ENCODE data around the gene CASZ1.
A peak's percentile ranks its signal among the peaks of the same experiment; 100 is the strongest.

CASZ1 gene

GRCh38 chr1:10765734-10766478, 30.5 kb downstream of the CASZ1 start:
- Histone ChIP-seq H3K4me1 (ENCODE audit: insufficient read depth, poor library complexity, severe bottlenecking) (peaks cover 7% of the 10 kb centered on the region), H3K4me3 (ENCODE audit: severe bottlenecking) (no peak overlapping the region), H3K36me3 (ENCODE audit: low read depth) (no peaks in the 10 kb centered on the region), H3K27me3 (ENCODE audit: insufficient read depth, poor library complexity, severe bottlenecking) (no peaks in the 10 kb centered on the region), H3K9me3 (ENCODE audit: severe bottlenecking) (no peaks in the 10 kb centered on the region), H3K27ac (ENCODE audit: poor library complexity, severe bottlenecking) (no peak overlapping the region)
- DNase-seq (ENCODE audit: low spot score) (no peak), ATAC-seq (ENCODE audit: low read depth) (peak; percentile 29; the same call in 2 of the 3 replicates)
- TF ChIP-seq, protein P1, sequence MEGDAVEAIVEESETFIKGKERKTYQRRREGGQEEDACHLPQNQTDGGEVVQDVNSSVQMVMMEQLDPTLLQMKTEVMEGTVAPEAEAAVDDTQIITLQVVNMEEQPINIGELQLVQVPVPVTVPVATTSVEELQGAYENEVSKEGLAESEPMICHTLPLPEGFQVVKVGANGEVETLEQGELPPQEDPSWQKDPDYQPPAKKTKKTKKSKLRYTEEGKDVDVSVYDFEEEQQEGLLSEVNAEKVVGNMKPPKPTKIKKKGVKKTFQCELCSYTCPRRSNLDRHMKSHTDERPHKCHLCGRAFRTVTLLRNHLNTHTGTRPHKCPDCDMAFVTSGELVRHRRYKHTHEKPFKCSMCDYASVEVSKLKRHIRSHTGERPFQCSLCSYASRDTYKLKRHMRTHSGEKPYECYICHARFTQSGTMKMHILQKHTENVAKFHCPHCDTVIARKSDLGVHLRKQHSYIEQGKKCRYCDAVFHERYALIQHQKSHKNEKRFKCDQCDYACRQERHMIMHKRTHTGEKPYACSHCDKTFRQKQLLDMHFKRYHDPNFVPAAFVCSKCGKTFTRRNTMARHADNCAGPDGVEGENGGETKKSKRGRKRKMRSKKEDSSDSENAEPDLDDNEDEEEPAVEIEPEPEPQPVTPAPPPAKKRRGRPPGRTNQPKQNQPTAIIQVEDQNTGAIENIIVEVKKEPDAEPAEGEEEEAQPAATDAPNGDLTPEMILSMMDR (IDR thresholded peaks at IDR 0.05; ENCODE audit: poor library complexity, severe bottlenecking): no peak

DNA sequence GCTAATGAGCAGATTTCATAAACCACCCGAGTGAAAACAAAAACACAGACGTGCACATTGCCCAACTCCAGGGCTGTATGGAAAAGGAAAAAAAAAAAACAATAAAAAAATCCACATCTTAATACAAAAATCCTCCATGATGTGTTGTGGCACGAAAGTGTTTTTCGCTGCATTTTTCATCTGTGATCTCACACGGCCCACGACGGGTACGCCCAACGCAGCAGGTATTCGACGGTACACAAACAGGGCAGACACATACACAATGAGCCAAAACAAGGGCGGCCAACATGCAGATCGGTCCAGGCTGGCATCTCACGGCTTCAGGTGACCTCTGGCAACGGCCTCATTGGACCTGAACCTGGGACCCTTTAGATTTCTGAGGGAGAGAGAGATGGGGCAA, 31.1 kb downstream of the CASZ1 start:
- peaks cover 7% of the 10 kb centered on the region for H3K4me1 ChIP-seq (ENCODE audit: insufficient read depth, poor library complexity, severe bottlenecking)
- DNase-seq (ENCODE audit: low spot score): no peak
- ATAC-seq (ENCODE audit: low read depth): no peak
- no peaks in the 10 kb centered on the region for H3K9me3 ChIP-seq (ENCODE audit: severe bottlenecking)
- H3K4me3 ChIP-seq (ENCODE audit: severe bottlenecking): no peak overlapping the region
- no peak overlapping the region for H3K27ac ChIP-seq (ENCODE audit: poor library complexity, severe bottlenecking)
- H3K36me3 ChIP-seq (ENCODE audit: low read depth): no peaks in the 10 kb centered on the region
- TF ChIP-seq, protein P1 (IDR thresholded peaks at IDR 0.05; ENCODE audit: poor library complexity, severe bottlenecking): no peak
- no peaks in the 10 kb centered on the region for H3K27me3 ChIP-seq (ENCODE audit: insufficient read depth, poor library complexity, severe bottlenecking)

- DNase-seq (ENCODE audit: low spot score): no peak
- H3K27me3 ChIP-seq (ENCODE audit: insufficient read depth, poor library complexity, severe bottlenecking): no peaks in the 10 kb centered on the region
Measured at GRCh38 chr1:10764296-10764798, 32.1 kb downstream of the CASZ1 start.

DNA sequence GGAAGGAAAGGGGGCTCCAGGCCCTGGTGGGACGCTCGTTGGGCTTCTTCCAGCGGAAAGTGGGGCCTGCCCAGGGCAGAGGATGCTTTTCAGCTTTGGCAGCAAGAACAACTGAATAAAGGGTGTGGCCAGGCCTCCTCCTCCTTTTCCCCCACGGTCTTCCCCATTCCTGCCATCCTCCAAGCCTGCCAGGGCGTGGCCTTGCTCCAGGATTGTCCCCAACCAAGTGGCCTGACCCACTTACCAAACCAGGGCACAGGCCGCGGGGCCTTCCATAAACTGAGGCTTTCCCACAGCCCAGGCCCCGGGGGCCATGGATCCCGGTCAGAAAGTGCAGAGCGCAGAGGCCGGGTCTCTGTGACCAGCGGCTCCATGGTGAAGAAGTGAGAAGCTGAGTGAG, 33.6 kb downstream of the CASZ1 start:
- H3K4me3 ChIP-seq (ENCODE audit: severe bottlenecking): no peak overlapping the region
- ATAC-seq (ENCODE audit: low read depth) (no peak), DNase-seq (ENCODE audit: low spot score) (no peak)
- H3K27ac ChIP-seq (ENCODE audit: poor library complexity, severe bottlenecking): no peak overlapping the region
- H3K9me3 ChIP-seq (ENCODE audit: severe bottlenecking): no peaks in the 10 kb centered on the region
- H3K4me1 ChIP-seq (ENCODE audit: insufficient read depth, poor library complexity, severe bottlenecking): peaks cover 7% of the 10 kb centered on the region
- H3K27me3 ChIP-seq (ENCODE audit: insufficient read depth, poor library complexity, severe bottlenecking): no peaks in the 10 kb centered on the region
- TF ChIP-seq, protein P1 (IDR thresholded peaks at IDR 0.05; ENCODE audit: poor library complexity, severe bottlenecking): no peak
- H3K36me3 ChIP-seq (ENCODE audit: low read depth): no peaks in the 10 kb centered on the region

More at GRCh38 chr1:10764296-10764798, 32.1 kb downstream of the CASZ1 start:
- TF ChIP-seq, protein P1 (IDR thresholded peaks at IDR 0.05; ENCODE audit: poor library complexity, severe bottlenecking): no peak
- H3K27ac ChIP-seq (ENCODE audit: poor library complexity, severe bottlenecking): no peak overlapping the region
- no peaks in the 10 kb centered on the region for H3K36me3 ChIP-seq (ENCODE audit: low read depth)
- no peak for ATAC-seq (ENCODE audit: low read depth)
- H3K4me1 ChIP-seq (ENCODE audit: insufficient read depth, poor library complexity, severe bottlenecking): peaks cover 7% of the 10 kb centered on the region
- no peak overlapping the region for H3K4me3 ChIP-seq (ENCODE audit: severe bottlenecking)
- H3K9me3 ChIP-seq (ENCODE audit: severe bottlenecking): no peaks in the 10 kb centered on the region

DNA sequence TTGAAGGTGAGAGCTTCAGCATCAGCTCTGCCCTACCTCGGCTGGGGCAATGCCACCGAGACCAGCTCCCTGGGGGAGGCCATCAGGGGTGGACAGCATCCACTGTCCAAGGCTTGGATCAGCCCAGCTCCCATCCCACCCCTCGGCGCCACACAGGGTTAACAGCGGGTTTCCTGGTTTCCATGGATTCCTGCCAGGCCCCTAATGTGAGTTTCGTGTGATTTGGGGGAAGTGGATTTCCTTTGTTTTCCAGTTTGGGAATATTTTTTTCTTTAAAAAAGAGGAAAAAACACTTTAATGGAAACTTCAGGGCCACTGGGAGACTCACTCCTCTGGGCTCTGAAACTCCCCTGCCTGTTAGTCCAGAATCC, 34.3 kb downstream of the CASZ1 start:
- Histone ChIP-seq H3K27ac (ENCODE audit: poor library complexity, severe bottlenecking) (no peak overlapping the region), H3K27me3 (ENCODE audit: insufficient read depth, poor library complexity, severe bottlenecking) (no peaks in the 10 kb centered on the region), H3K4me1 (ENCODE audit: insufficient read depth, poor library complexity, severe bottlenecking) (peaks cover 7% of the 10 kb centered on the region), H3K36me3 (ENCODE audit: low read depth) (no peaks in the 10 kb centered on the region), H3K4me3 (ENCODE audit: severe bottlenecking) (no peak overlapping the region), H3K9me3 (ENCODE audit: severe bottlenecking) (no peaks in the 10 kb centered on the region)
- TF ChIP-seq, protein P1 (IDR thresholded peaks at IDR 0.05; ENCODE audit: poor library complexity, severe bottlenecking): no peak
- ATAC-seq (ENCODE audit: low read depth) (no peak), DNase-seq (ENCODE audit: low spot score) (no peak)
